H1 (cell line): Measurements from ENCODE around the gene GALNT9. TPM values are rescaled to one million over a fixed set of nuclear protein-coding genes. Genes with fewer than 3 reads are reported as not detected.

Source experiments
- CTCF ChIA-PET: fragments of 300-600 bp; sonication (Branson Sonifier 250); formaldehyde crosslinking; loops from one replicate; lab custom pipeline; 2021; ENCODE audit not compliant: partially characterized antibody; lab: Charles Lee
- POLR2A ChIA-PET: fragments of 300-600 bp; sonication (Branson Sonifier 250); formaldehyde crosslinking; loops from one replicate; lab custom pipeline; 2021; ENCODE audit warnings: inconsistent platforms; ENCODE audit not compliant: partially characterized antibody; lab: Charles Lee
- DNase-seq, 2 experiments: peaks; one replicate each; pipeline versions ENCODE4 v3.0.0 to v3.0.0-alpha.2; 2010 to 2022; ENCODE audit warnings: low spot score in 2 of 2, low read depth in 1 of 2, mixed read lengths in 1 of 2
- FAIRE-seq: peaks from 2 replicates; lab custom pipeline; 2011; peaks lifted over from hg19 to GRCh38; lab: Jason Lieb, UNC
- H2AFZ ChIP-seq: 2 replicates; pipeline ENCODE4 v1.8.1; 2012; ENCODE audit warnings: low read length, inconsistent platforms
- H2AK5ac ChIP-seq: 2 replicates; pipeline ENCODE4 v1.6.1; 2013; ENCODE audit warnings: low read depth, low read length
- H2BK120ac ChIP-seq: replicated peaks from 2 replicates; pipeline ENCODE3; 2013; ENCODE audit warnings: low read depth, low read length, inconsistent platforms
- H2BK12ac ChIP-seq: 2 replicates; pipeline ENCODE4 v1.6.1; 2013; ENCODE audit warnings: low read depth, low read length
- H2BK15ac ChIP-seq: 2 replicates; pipeline ENCODE4 v1.6.1; 2013; ENCODE audit warnings: low read length
- H2BK20ac ChIP-seq: 2 replicates; pipeline ENCODE4 v1.6.1; 2013; ENCODE audit warnings: low read length
- H2BK5ac ChIP-seq: 2 replicates; pipeline ENCODE4 v1.6.1; 2013; ENCODE audit warnings: low read depth, low read length
- H3K14ac ChIP-seq: 2 replicates; pipeline ENCODE4 v1.6.1; 2013; ENCODE audit warnings: inconsistent platforms; ENCODE audit not compliant: insufficient read length
- H3K18ac ChIP-seq: 2 replicates; pipeline ENCODE4 v1.6.1; 2013; ENCODE audit warnings: low read length; ENCODE audit errors: extremely low read depth
- H3K23ac ChIP-seq: 2 replicates; pipeline ENCODE4 v1.6.1; 2013; ENCODE audit warnings: inconsistent platforms; ENCODE audit not compliant: insufficient read length
- H3K23me2 ChIP-seq: 2 replicates; pipeline ENCODE4 v1.6.1; 2013; ENCODE audit warnings: low read depth, low read length
- H3K27ac ChIP-seq: 2 replicates; pipeline ENCODE4 v1.6.1; 2011; ENCODE audit warnings: low read depth, low read length, inconsistent platforms
- H3K27me3 ChIP-seq, 4 experiments: replicated peaks in 1 of 4; 1 replicate in 1 of 4; 2 replicates in 3 of 4; pipeline versions ENCODE4 v1.6.1 to v1.8.1; 2011 to 2013; ENCODE audit warnings: low read length in 3 of 4, mild to moderate bottlenecking in 3 of 4, inconsistent platforms in 2 of 4, mixed read lengths in 2 of 4, moderate library complexity in 1 of 4; ENCODE audit not compliant: control insufficient read depth in 3 of 4, insufficient read depth in 3 of 4; ENCODE audit errors: extremely low read depth in 1 of 4
- H3K36me3 ChIP-seq, 4 experiments: 2 replicates each; pipeline versions ENCODE4 v1.6.1 to v1.8.1; 2011 to 2013; ENCODE audit warnings: mild to moderate bottlenecking in 4 of 4, low read length in 3 of 4, moderate library complexity in 2 of 4, control low read depth in 1 of 4, inconsistent platforms in 1 of 4; ENCODE audit not compliant: insufficient read depth in 4 of 4, control insufficient read depth in 2 of 4
- H3K4ac ChIP-seq: replicated peaks from 2 replicates; pipeline ENCODE3; 2013; ENCODE audit warnings: low read length, low read depth, mixed read lengths, inconsistent platforms; ENCODE audit not compliant: insufficient read length
- H3K4me1 ChIP-seq, 4 experiments: replicated peaks in 1 of 4; 1 replicate in 1 of 4; 2 replicates in 3 of 4; pipeline versions ENCODE4 v1.6.1 to v1.8.1; 2011 to 2013; ENCODE audit warnings: low read length in 3 of 4, inconsistent platforms in 2 of 4, mixed read lengths in 1 of 4; ENCODE audit not compliant: insufficient read depth in 4 of 4, control insufficient read depth in 3 of 4
- H3K4me2 ChIP-seq, 2 experiments: 2 replicates each; pipeline versions ENCODE4 v1.6.1 to v1.8.1; 2011 to 2013; ENCODE audit warnings: low read depth in 2 of 2, low read length in 2 of 2, control low read depth in 1 of 2, inconsistent platforms in 1 of 2, mild to moderate bottlenecking in 1 of 2; ENCODE audit not compliant: insufficient read depth in 1 of 2
- H3K4me3 ChIP-seq, 4 experiments: fragments of 200-600, 300-600 bp in 1 of 4; sonication (generic), shearing (Covaris generic), sonication (Bioruptor Twin) in 1 of 4; 2 replicates each; pipeline versions ENCODE4 v1.5.1 to v1.8.1; 2011 to 2016; ENCODE audit warnings: low read length in 4 of 4, low read depth in 3 of 4, control low read depth in 2 of 4, inconsistent platforms in 2 of 4, mild to moderate bottlenecking in 2 of 4, mixed read lengths in 1 of 4, moderate library complexity in 1 of 4; ENCODE audit not compliant: insufficient read depth in 2 of 4; ENCODE audit errors: extremely low read depth in 1 of 4
- H3K56ac ChIP-seq: replicated peaks from 2 replicates; pipeline ENCODE3; 2013; ENCODE audit warnings: low read depth, mild to moderate bottlenecking, mixed read lengths, low read length, inconsistent platforms; ENCODE audit not compliant: insufficient read length
- H3K79me1 ChIP-seq: 2 replicates; pipeline ENCODE4 v1.6.1; 2013; ENCODE audit warnings: low read depth, low read length, control low read depth
- H3K79me2 ChIP-seq, 2 experiments: 2 replicates each; pipeline versions ENCODE4 v1.6.1 to v1.8.1; 2012 to 2013; ENCODE audit warnings: low read length in 2 of 2, mild to moderate bottlenecking in 2 of 2, inconsistent platforms in 1 of 2; ENCODE audit not compliant: insufficient read depth in 2 of 2, control insufficient read depth in 1 of 2
- H3K9ac ChIP-seq, 4 experiments: replicated peaks in 1 of 4; 1 replicate in 1 of 4; 2 replicates in 3 of 4; pipeline versions ENCODE4 v1.6.1 to v1.8.1; 2011 to 2013; ENCODE audit warnings: low read depth in 3 of 4, low read length in 3 of 4, control low read depth in 2 of 4, mild to moderate bottlenecking in 2 of 4, moderate library complexity in 2 of 4, inconsistent platforms in 1 of 4; ENCODE audit errors: extremely low read depth in 1 of 4
- H3K9me3 ChIP-seq, 2 experiments: 2 replicates each; pipeline versions ENCODE4 v1.6.1 to v1.8.1; 2012 to 2013; ENCODE audit warnings: mild to moderate bottlenecking in 2 of 2, moderate library complexity in 2 of 2, control low read depth in 1 of 2, inconsistent platforms in 1 of 2, low read depth in 1 of 2, low read length in 1 of 2, mixed read lengths in 1 of 2; ENCODE audit not compliant: insufficient read depth in 2 of 2
- H4K20me1 ChIP-seq, 2 experiments: replicated peaks in 1 of 2; 2 replicates each; pipeline versions ENCODE3 to v1.8.1; 2011 to 2013; ENCODE audit warnings: inconsistent platforms in 2 of 2, low read length in 2 of 2, mild to moderate bottlenecking in 1 of 2; ENCODE audit not compliant: insufficient read depth in 2 of 2, control insufficient read depth in 1 of 2
- H4K5ac ChIP-seq: 2 replicates; pipeline ENCODE4 v1.6.1; 2013; ENCODE audit warnings: low read length, low read depth, mixed read lengths, inconsistent platforms; ENCODE audit not compliant: insufficient read length
- H4K8ac ChIP-seq: 2 replicates; pipeline ENCODE4 v1.8.0; 2013; ENCODE audit warnings: mild to moderate bottlenecking, moderate library complexity, low read length, inconsistent platforms; ENCODE audit not compliant: insufficient read depth; ENCODE audit errors: extremely low read depth
- H4K91ac ChIP-seq: replicated peaks from 2 replicates; pipeline ENCODE3; 2013; ENCODE audit warnings: low read length, mixed read lengths, inconsistent platforms; ENCODE audit not compliant: insufficient read length
- CBX5 ChIP-seq: fragments of 300-800, 300-1000 bp; sonication (generic); IDR thresholded peaks from 2 replicates; pipeline ENCODE4 v1.7.1; 2016; ENCODE audit warnings: antibody characterized with exemption, low read length, low read depth
- EP300 ChIP-seq, 2 experiments: IDR thresholded peaks; 1 replicate in 1 of 2; 2 replicates in 1 of 2; pipeline ENCODE4 v1.6.1; 2011 to 2012; ENCODE audit warnings: low read depth in 2 of 2, low read length in 2 of 2, mild to moderate bottlenecking in 2 of 2, borderline replicate concordance in 1 of 2, inconsistent platforms in 1 of 2, moderate library complexity in 1 of 2
- HDAC2 ChIP-seq, 2 experiments: fragments of 300-600 bp in 1 of 2; sonication (generic) in 1 of 2; IDR thresholded peaks; 2 replicates each; pipeline ENCODE4 v1.6.1; 2011 to 2012; ENCODE audit warnings: low read depth in 2 of 2, low read length in 2 of 2, mild to moderate bottlenecking in 2 of 2, moderate library complexity in 2 of 2, borderline replicate concordance in 1 of 2, inconsistent platforms in 1 of 2
- JUN ChIP-seq: IDR thresholded peaks from 2 replicates; pipeline ENCODE4 v1.6.1; 2011; ENCODE audit warnings: low read depth, mild to moderate bottlenecking, improper control_type of control experiment, low read length
- JUND ChIP-seq: IDR thresholded peaks from 2 replicates; pipeline ENCODE4 v1.6.1; 2011; ENCODE audit warnings: mild to moderate bottlenecking, improper control_type of control experiment, low read length
- KDM4A ChIP-seq: IDR thresholded peaks from one replicate; pipeline ENCODE4 v1.7.1; 2012; ENCODE audit warnings: low read depth, mild to moderate bottlenecking, moderate library complexity, low read length, inconsistent platforms; ENCODE audit not compliant: severe bottlenecking
- MAFK ChIP-seq: IDR thresholded peaks from 2 replicates; pipeline ENCODE4 v1.6.1; 2012; ENCODE audit warnings: low read depth, mild to moderate bottlenecking, improper control_type of control experiment, low read length
- POLR2AphosphoS5 ChIP-seq: IDR thresholded peaks from 2 replicates; pipeline ENCODE4 v1.6.1; 2011; ENCODE audit warnings: low read depth, low read length
- RFX5 ChIP-seq: IDR thresholded peaks from 2 replicates; pipeline ENCODE4 v1.6.1; 2011; ENCODE audit warnings: low read depth, low read length, improper control_type of control experiment, borderline replicate concordance
- WGBS, 2 experiments: shearing (Covaris generic) in 1 of 2; methylation state at CpG; one replicate each; pipeline versions ENCODE4 v1.1.6 to v1.1.7; 2013 to 2015; ENCODE audit warnings: low lambda C conversion rate in 2 of 2, mixed read lengths in 2 of 2, inconsistent platforms in 1 of 2, low coverage in 1 of 2, missing lambda C conversion rate in 1 of 2; ENCODE audit not compliant: insufficient replicate concordance in 2 of 2, insufficient coverage in 1 of 2, insufficient read length in 1 of 2; ENCODE audit errors: extremely low coverage in 1 of 2, missing lambda C conversion rate in 1 of 2; 5-methylcytosine and 5-hydroxymethylcytosine counted together
- polyA plus RNA-seq, 7 experiments: library from polyadenylated mRNA; depleted of rRNA in 3 of 7; stranded (reverse) in 5 of 7; unstranded in 2 of 7; fragments of >200 nt in 5 of 7; fragments of 200-250 nt in 2 of 7; gene quantifications; 1 replicate in 5 of 7; 2 replicates in 1 of 7; 4 replicates in 1 of 7; pipeline versions ENCODE4 v1.2.1 to v1.2.3, GENCODE V29; 2011 to 2013; ENCODE audit warnings: missing spikeins in 2 of 7, mixed read lengths in 2 of 7
- total RNA-seq: library from RNA; stranded (reverse); fragmentation: NEBNext Ultra II Directional; extraction: Animal tissue kit (Norgen Biotek cat#: 25700); gene quantifications from 2 replicates; pipeline ENCODE4 v1.2.1, GENCODE V29; 2021

GALNT9 gene
- total and polyA plus RNA-seq, 2 of the 8 experiments (the other 6 are each of a cell fraction or from before 2014, with no cell fraction given), result 2.0 to 3.6 TPM

- H3K23ac ChIP-seq, result no peak overlapping the region
- no peak overlapping the region for H3K18ac ChIP-seq
- no peak overlapping the region for H3K27ac ChIP-seq
- H3K9me3 ChIP-seq, result peaks cover 0 to 8% of the 10 kb centered on the region in 2 experiments; a peak in 1 of 4 replicates
- no peak overlapping the region for H2BK20ac ChIP-seq
- no peak overlapping the region for H3K56ac ChIP-seq
- DNase-seq (no peak), FAIRE-seq (no peak)
- no peaks in the 10 kb centered on the region for H3K79me1 ChIP-seq
- POLR2A ChIA-PET, result no interaction called here
- 82% methylated on average over 25 of the region's 25 CpGs; no CpG with 5 or more reads in 1 of the 2 experiments for WGBS, 2 experiments
- no peak overlapping the region for H3K9ac ChIP-seq
- H2BK5ac ChIP-seq, result no peak overlapping the region
- no peak overlapping the region for H2BK12ac ChIP-seq
- H3K4me1 ChIP-seq, result 0 out of 7 replicates have a peak, but pooled peaks cover 0 to 2% (median 0%) of the 10 kb centered on the region in 4 experiments
- H4K8ac ChIP-seq, result no peak overlapping the region
- H2BK15ac ChIP-seq, result no peak overlapping the region
- peaks cover 6% of the 10 kb centered on the region; the same call in 1 of the 2 replicates for H3K23me2 ChIP-seq
- no peak overlapping the region for H3K4ac ChIP-seq
- no peaks in the 10 kb centered on the region; a peak in 1 of 8 replicates for H3K36me3 ChIP-seq
- no peak overlapping the region for H2AFZ ChIP-seq
- no peak overlapping the region for H4K5ac ChIP-seq
- CTCF ChIA-PET, result interaction anchor here (0.7 to 1.7 kb wide), 3 partner anchors 17 to 42 kb away, joined by 3 to 4 read pairs (median 4); no protein-coding TSS in a partner anchor
- no peak overlapping the region for H4K91ac ChIP-seq
- no peak overlapping the region for H3K4me2 ChIP-seq
- no peaks in the 10 kb centered on the region for H3K79me2 ChIP-seq
- H2AK5ac ChIP-seq, result no peak overlapping the region
- no peak overlapping the region for H2BK120ac ChIP-seq
- H3K14ac ChIP-seq, result no peak overlapping the region
- H3K27me3 ChIP-seq, result peaks cover 0 to 33% (median 24%) of the 10 kb centered on the region in 4 experiments; a peak in 4 of 7 replicates
- H4K20me1 ChIP-seq, result peaks cover 0 to 12% of the 10 kb centered on the region in 2 experiments
- H3K4me3 ChIP-seq, result no peak overlapping the region
- TF ChIP-seq JUN, result no peak
- no peak for TF ChIP-seq MAFK
- no peak for TF ChIP-seq POLR2AphosphoS5
- TF ChIP-seq JUND, result no peak
- TF ChIP-seq RFX5, result no peak
- TF ChIP-seq EP300 (IDR thresholded peaks at IDR 0.05; ENCODE audit: borderline replicate concordance in 1 of 2, low read depth in 2 of 2, low read length in 2 of 2), result no peak
- TF ChIP-seq CBX5, result no peak
- TF ChIP-seq HDAC2 (IDR thresholded peaks at IDR 0.05; ENCODE audit: borderline replicate concordance in 1 of 2, low read depth in 2 of 2, low read length in 2 of 2), result no peak
- no peak for TF ChIP-seq KDM4A
Measured at GRCh38 chr12:132176920-132177551, 152.4 kb downstream of the GALNT9 start.
